GM12878 (cell line): ENCODE measurements around the gene DENND1A.

Experiments used
- ATF2 ChIP-seq: IDR thresholded peaks from 2 replicates; pipeline ENCODE4 v1.6.1; 2012; ENCODE audit warnings: low read length, inconsistent platforms
- CBX3 ChIP-seq: fragments of 200-600 bp; sonication (generic); IDR thresholded peaks from 2 replicates; pipeline ENCODE4 v1.6.1; 2016; ENCODE audit warnings: low read depth, borderline replicate concordance
- CHD2 ChIP-seq: IDR thresholded peaks from 2 replicates; pipeline ENCODE4 v1.6.1; 2011; ENCODE audit warnings: low read depth, low read length, improper control_type of control experiment, borderline replicate concordance
- EP300 ChIP-seq, 2 experiments: fragments of 150-350 bp in 1 of 2; IDR thresholded peaks; 2 replicates each; pipeline ENCODE4 v1.6.1; 2011 to 2012; ENCODE audit warnings: low read depth in 2 of 2, low read length in 2 of 2, borderline replicate concordance in 1 of 2, improper control_type of control experiment in 1 of 2, inconsistent platforms in 1 of 2; ENCODE audit not compliant: control insufficient read depth in 1 of 2
- GABPA ChIP-seq: IDR thresholded peaks from 2 replicates; pipeline ENCODE4 v1.6.1; 2014; ENCODE audit warnings: antibody characterized with exemption, low read depth, mild to moderate bottlenecking, inconsistent platforms
- KLF5 ChIP-seq: fragments of 450-650 bp; IDR thresholded peaks from 2 replicates; pipeline ENCODE4 v1.6.1; 2014; ENCODE audit warnings: mild to moderate bottlenecking; ENCODE audit not compliant: partially characterized antibody
- MTA3 ChIP-seq: IDR thresholded peaks from 2 replicates; pipeline ENCODE4 v1.6.1; 2012; ENCODE audit warnings: low read length, inconsistent platforms, borderline replicate concordance
- POLR2A ChIP-seq: IDR thresholded peaks from 2 replicates; pipeline ENCODE4 v1.6.1; 2011; ENCODE audit warnings: low read depth, mild to moderate bottlenecking, low read length
- USF2 ChIP-seq: IDR thresholded peaks from 2 replicates; pipeline ENCODE4 v1.6.1; 2011; ENCODE audit warnings: low read depth, low read length, improper control_type of control experiment, borderline replicate concordance
- TF ChIP-seq, protein P1 (sequence below), 3 experiments: IDR thresholded peaks in 2 of 3; conservative IDR thresholded peaks in 1 of 3; 2 replicates each; pipeline ENCODE4 v1.5.1; 2011; ENCODE audit warnings: low read depth in 3 of 3, low read length in 3 of 3, mild to moderate bottlenecking in 3 of 3, control low read depth in 2 of 3, moderate library complexity in 2 of 3, inconsistent platforms in 1 of 3, mixed read lengths in 1 of 3; ENCODE audit not compliant: control insufficient read depth in 2 of 3, insufficient read depth in 1 of 3; ENCODE audit errors: extremely low read depth in 1 of 3
- TF ChIP-seq, protein P2 (sequence below): IDR thresholded peaks from 2 replicates; pipeline ENCODE4 v1.6.1; 2012; ENCODE audit warnings: mild to moderate bottlenecking, low read depth, low read length

GRCh38 chr9:123678878-123679329, 251.0 kb downstream of the DENND1A start:
- TF ChIP-seq, protein P1, sequence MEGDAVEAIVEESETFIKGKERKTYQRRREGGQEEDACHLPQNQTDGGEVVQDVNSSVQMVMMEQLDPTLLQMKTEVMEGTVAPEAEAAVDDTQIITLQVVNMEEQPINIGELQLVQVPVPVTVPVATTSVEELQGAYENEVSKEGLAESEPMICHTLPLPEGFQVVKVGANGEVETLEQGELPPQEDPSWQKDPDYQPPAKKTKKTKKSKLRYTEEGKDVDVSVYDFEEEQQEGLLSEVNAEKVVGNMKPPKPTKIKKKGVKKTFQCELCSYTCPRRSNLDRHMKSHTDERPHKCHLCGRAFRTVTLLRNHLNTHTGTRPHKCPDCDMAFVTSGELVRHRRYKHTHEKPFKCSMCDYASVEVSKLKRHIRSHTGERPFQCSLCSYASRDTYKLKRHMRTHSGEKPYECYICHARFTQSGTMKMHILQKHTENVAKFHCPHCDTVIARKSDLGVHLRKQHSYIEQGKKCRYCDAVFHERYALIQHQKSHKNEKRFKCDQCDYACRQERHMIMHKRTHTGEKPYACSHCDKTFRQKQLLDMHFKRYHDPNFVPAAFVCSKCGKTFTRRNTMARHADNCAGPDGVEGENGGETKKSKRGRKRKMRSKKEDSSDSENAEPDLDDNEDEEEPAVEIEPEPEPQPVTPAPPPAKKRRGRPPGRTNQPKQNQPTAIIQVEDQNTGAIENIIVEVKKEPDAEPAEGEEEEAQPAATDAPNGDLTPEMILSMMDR (IDR thresholded peaks at IDR 0.05 in 2 of 3, conservative IDR thresholded peaks at IDR 0.05 in 1 of 3; ENCODE audit: control insufficient read depth in 2 of 3, extremely low read depth in 1 of 3, insufficient read depth in 1 of 3, low read depth in 3 of 3, low read length in 3 of 3): no peak
- TF ChIP-seq POLR2A: no peak
- no peak for TF ChIP-seq ATF2
- TF ChIP-seq, protein P2, sequence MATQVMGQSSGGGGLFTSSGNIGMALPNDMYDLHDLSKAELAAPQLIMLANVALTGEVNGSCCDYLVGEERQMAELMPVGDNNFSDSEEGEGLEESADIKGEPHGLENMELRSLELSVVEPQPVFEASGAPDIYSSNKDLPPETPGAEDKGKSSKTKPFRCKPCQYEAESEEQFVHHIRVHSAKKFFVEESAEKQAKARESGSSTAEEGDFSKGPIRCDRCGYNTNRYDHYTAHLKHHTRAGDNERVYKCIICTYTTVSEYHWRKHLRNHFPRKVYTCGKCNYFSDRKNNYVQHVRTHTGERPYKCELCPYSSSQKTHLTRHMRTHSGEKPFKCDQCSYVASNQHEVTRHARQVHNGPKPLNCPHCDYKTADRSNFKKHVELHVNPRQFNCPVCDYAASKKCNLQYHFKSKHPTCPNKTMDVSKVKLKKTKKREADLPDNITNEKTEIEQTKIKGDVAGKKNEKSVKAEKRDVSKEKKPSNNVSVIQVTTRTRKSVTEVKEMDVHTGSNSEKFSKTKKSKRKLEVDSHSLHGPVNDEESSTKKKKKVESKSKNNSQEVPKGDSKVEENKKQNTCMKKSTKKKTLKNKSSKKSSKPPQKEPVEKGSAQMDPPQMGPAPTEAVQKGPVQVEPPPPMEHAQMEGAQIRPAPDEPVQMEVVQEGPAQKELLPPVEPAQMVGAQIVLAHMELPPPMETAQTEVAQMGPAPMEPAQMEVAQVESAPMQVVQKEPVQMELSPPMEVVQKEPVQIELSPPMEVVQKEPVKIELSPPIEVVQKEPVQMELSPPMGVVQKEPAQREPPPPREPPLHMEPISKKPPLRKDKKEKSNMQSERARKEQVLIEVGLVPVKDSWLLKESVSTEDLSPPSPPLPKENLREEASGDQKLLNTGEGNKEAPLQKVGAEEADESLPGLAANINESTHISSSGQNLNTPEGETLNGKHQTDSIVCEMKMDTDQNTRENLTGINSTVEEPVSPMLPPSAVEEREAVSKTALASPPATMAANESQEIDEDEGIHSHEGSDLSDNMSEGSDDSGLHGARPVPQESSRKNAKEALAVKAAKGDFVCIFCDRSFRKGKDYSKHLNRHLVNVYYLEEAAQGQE: no peak
- TF ChIP-seq GABPA: no peak
- no peak for TF ChIP-seq CHD2
- TF ChIP-seq CBX3: no peak
- no peak; a peak in 1 of 4 replicates for TF ChIP-seq EP300 (IDR thresholded peaks at IDR 0.05; ENCODE audit: borderline replicate concordance in 1 of 2, control insufficient read depth in 1 of 2, low read depth in 2 of 2, low read length in 2 of 2)
- TF ChIP-seq MTA3: no peak; the same call in 1 of the 2 replicates
- TF ChIP-seq USF2: no peak
- TF ChIP-seq KLF5: no peak
